ENCODE measurements around the gene IMPACT.

The IMPACT gene

DNA sequence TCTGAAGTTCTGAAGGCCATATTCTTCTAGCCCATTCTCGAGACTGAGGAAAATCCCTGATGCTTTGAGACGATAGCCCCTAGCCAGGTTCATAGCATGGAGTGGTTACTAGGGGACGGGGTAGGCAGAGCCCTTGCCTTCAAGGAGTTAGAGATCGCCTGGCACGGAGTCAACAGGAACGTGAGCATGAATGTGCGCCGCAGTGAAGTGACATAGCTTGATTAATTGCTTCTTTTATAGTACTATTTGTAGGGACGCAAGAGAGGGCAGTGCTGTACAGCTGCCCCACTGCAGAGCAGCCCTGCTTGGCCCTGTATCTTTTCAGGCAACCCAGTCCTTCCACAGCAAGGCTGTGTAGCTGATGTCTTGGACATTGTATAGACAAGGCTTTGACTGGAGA is 60.2 kb downstream of the IMPACT start:
- 50% methylated on average over 9 of the region's 9 CpGs for WGBS (ENCODE audit: insufficient coverage)
- no peaks in the 10 kb centered on the region for H3K36me3 ChIP-seq (ENCODE audit: control insufficient read depth in 4 of 4, insufficient read depth in 4 of 4, low read length in 3 of 4)
- peak in 2 of 3 donors; percentile 11 to 13 for DNase-seq
- no peaks in the 10 kb centered on the region for H3K9me3 ChIP-seq (ENCODE audit: control extremely low read depth in 1 of 5, control insufficient read depth in 4 of 5, insufficient read depth in 2 of 5, low read depth in 1 of 5, low read length in 4 of 5)
- ChIA-PET POLR2A (no interaction called here), CTCF (interaction anchor here (0.8 to 8.4 kb wide), 11 partner anchors 9 to 1341 kb away, joined by 3 to 80 read pairs (median 5); no protein-coding TSS in a partner anchor)
- H3K4me3 ChIP-seq (ENCODE audit: control insufficient read depth in 1 of 7, extremely low read depth in 1 of 7, insufficient read depth in 4 of 7, low read depth in 2 of 7, low read length in 6 of 7) = no peak overlapping the region
- H3K4me1 ChIP-seq (ENCODE audit: control extremely low read depth in 1 of 4, control insufficient read depth in 4 of 4, insufficient read depth in 4 of 4, low read length in 3 of 4) = peaks cover 0 to 11% (median 8%) of the 10 kb centered on the region in 4 experiments
- no peak overlapping the region for H3K27ac ChIP-seq (ENCODE audit: insufficient read depth in 1 of 2, low read depth in 1 of 2, low read length in 2 of 2, poor library complexity in 1 of 2, severe bottlenecking in 2 of 2)
- H3K27me3 ChIP-seq (replicated peaks in 2 of 5; ENCODE audit: control insufficient read depth in 4 of 5, insufficient read depth in 5 of 5, low read length in 4 of 5) = no peaks in the 10 kb centered on the region

DNA sequence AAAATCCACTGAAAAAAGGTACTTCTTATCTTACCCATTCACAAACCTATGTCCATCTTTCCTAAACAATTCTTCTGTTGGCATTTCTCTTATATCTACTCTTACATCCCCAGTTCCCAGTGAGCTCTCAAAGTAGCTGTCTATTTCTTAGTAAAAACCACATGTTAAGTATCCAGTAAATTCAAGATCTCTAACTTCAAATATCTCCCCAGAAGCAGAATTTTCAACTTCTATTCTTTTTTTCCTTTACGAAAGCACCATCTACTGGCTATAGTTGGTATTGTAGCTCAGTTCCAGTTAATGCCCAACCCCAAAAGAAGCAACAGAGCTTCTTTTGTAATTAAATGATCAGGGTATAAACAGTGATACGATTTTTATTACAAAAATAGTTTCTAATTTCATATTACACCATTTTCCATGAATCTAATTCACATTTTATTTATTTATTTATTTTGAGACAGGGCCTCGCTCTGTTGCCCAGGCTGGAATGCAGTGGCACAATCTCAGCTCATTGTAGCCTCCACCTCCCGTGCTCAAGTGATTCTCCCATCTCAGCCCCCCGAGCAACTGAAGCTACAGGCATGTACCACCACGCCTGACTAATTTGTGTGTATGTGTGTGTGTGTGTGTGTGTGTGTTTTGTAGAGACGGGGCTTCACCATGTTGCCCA is 62.5 kb downstream of the IMPACT start:
- no peaks in the 10 kb centered on the region for H3K36me3 ChIP-seq (ENCODE audit: control insufficient read depth in 4 of 4, insufficient read depth in 4 of 4, low read length in 3 of 4)
- no peak overlapping the region for H3K27ac ChIP-seq (ENCODE audit: insufficient read depth in 1 of 2, low read depth in 1 of 2, low read length in 2 of 2, poor library complexity in 1 of 2, severe bottlenecking in 2 of 2)
- ChIA-PET POLR2A (interaction anchor here (0.7 kb wide), 1 partner anchor 42 kb away, joined by 3 read pairs; no protein-coding TSS in a partner anchor), CTCF (interaction anchor here (0.7 to 8.4 kb wide), 38 partner anchors 9 to 845 kb away, joined by 3 to 80 read pairs (median 4); no protein-coding TSS in a partner anchor)
- no peaks in the 10 kb centered on the region for H3K9me3 ChIP-seq (ENCODE audit: control extremely low read depth in 1 of 5, control insufficient read depth in 4 of 5, insufficient read depth in 2 of 5, low read depth in 1 of 5, low read length in 4 of 5)
- H3K27me3 ChIP-seq (replicated peaks in 2 of 5; ENCODE audit: control insufficient read depth in 4 of 5, insufficient read depth in 5 of 5, low read length in 4 of 5) = no peaks in the 10 kb centered on the region
- WGBS (ENCODE audit: insufficient coverage) = no CpG with 5 or more reads among the region's 7 CpGs
- no peak overlapping the region for H3K4me3 ChIP-seq (ENCODE audit: control insufficient read depth in 1 of 7, extremely low read depth in 1 of 7, insufficient read depth in 4 of 7, low read depth in 2 of 7, low read length in 6 of 7)
- peaks cover 0 to 14% (median 12%) of the 10 kb centered on the region in 4 experiments for H3K4me1 ChIP-seq (ENCODE audit: control extremely low read depth in 1 of 4, control insufficient read depth in 4 of 4, insufficient read depth in 4 of 4, low read length in 3 of 4)
- DNase-seq = peak; percentile 57 to 76 (median 71)

DNA sequence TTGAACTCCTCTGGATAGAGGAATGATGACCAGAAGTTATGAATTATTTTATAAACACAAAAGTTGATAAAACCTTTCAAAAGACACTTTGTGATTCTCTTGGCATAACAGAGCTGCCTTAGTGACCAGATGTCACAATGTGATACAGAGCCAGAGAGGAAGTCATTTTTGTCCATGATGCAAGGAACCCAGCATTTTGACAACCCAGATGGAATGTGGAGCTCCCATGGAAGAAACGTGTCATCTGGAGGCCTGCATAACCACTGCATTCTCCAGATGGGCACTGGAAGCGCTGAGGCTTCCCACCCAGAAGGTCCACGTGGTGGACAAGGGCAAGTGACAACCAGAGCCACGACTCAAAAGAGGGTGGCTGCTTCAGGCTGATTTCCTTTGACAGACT is 64.1 kb downstream of the IMPACT start:
- Histone ChIP-seq H3K27ac (ENCODE audit: insufficient read depth in 1 of 2, low read depth in 1 of 2, low read length in 2 of 2, poor library complexity in 1 of 2, severe bottlenecking in 2 of 2) (no peak overlapping the region), H3K36me3 (ENCODE audit: control insufficient read depth in 4 of 4, insufficient read depth in 4 of 4, low read length in 3 of 4) (peaks cover 0 to 3% (median 0%) of the 10 kb centered on the region in 4 experiments), H3K4me1 (ENCODE audit: control extremely low read depth in 1 of 4, control insufficient read depth in 4 of 4, insufficient read depth in 4 of 4, low read length in 3 of 4) (peaks cover 0 to 14% (median 12%) of the 10 kb centered on the region in 4 experiments), H3K27me3 (replicated peaks in 2 of 5; ENCODE audit: control insufficient read depth in 4 of 5, insufficient read depth in 5 of 5, low read length in 4 of 5) (no peaks in the 10 kb centered on the region), H3K4me3 (ENCODE audit: control insufficient read depth in 1 of 7, extremely low read depth in 1 of 7, insufficient read depth in 4 of 7, low read depth in 2 of 7, low read length in 6 of 7) (no peak overlapping the region), H3K9me3 (ENCODE audit: control extremely low read depth in 1 of 5, control insufficient read depth in 4 of 5, insufficient read depth in 2 of 5, low read depth in 1 of 5, low read length in 4 of 5) (no peaks in the 10 kb centered on the region)
- WGBS (ENCODE audit: insufficient coverage) = 76% methylated on average over 3 of the region's 4 CpGs
- peak in 2 of 3 donors; percentile 59 to 76 for DNase-seq
- CTCF ChIA-PET = interaction anchor here (0.8 to 8.4 kb wide), 6 partner anchors 15 to 313 kb away, joined by 3 to 80 read pairs (median 4); no protein-coding TSS in a partner anchor
- POLR2A ChIA-PET = interaction anchor here (0.6 kb wide), 1 partner anchor 79 kb away, joined by 3 read pairs; no protein-coding TSS in a partner anchor

DNA sequence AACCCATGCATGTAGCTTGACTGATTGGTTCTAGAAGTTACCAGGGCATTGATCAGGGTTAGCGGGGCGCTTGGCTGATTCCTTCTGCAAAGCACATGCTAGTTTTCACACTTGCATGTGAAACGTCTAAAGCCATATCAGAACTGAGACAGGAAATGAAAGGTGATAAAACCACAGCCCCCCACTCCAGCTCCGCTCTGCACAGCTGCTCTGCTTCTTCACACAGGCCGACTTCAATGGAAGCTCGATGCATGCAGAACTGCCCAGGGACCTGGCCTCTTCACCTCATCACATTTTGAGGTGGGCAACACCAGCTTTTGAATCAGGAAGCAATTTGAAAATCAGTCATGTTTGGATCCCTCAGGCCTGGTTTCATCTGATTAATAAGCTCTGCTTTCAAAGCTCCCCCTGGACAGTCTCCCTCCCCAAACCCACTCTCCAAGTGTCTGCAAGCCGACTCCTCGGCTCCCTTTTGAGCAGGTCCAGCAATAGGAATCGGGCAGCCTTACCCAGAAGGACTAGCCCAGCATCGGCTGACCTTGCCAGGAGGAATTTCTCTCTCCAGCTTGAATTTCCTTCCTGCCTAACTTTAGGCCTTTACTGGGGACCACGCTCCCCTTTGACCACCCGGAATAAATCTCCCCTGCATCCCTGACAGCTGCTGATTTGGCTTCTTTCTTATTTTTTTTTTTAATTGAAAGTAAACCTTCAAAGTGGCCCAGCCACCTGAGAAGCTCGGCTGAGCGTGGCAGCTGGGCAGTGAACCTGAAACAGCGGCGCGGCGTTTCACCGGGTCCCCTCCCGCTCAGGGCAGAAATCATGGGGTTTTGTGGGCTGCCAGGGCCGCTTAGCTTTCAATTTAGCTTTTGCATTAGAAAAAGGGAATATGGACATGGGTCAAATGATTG is 65.7 kb downstream of the IMPACT start:
- WGBS (ENCODE audit: insufficient coverage) = 87% methylated on average over 19 of the region's 21 CpGs
- Histone ChIP-seq H3K9me3 (ENCODE audit: control extremely low read depth in 1 of 5, control insufficient read depth in 4 of 5, insufficient read depth in 2 of 5, low read depth in 1 of 5, low read length in 4 of 5) (no peaks in the 10 kb centered on the region), H3K36me3 (ENCODE audit: control insufficient read depth in 4 of 4, insufficient read depth in 4 of 4, low read length in 3 of 4) (peaks cover 0 to 3% (median 0%) of the 10 kb centered on the region in 4 experiments), H3K27me3 (replicated peaks in 2 of 5; ENCODE audit: control insufficient read depth in 4 of 5, insufficient read depth in 5 of 5, low read length in 4 of 5) (no peaks in the 10 kb centered on the region), H3K27ac (ENCODE audit: insufficient read depth in 1 of 2, low read depth in 1 of 2, low read length in 2 of 2, poor library complexity in 1 of 2, severe bottlenecking in 2 of 2) (no peak overlapping the region), H3K4me1 (ENCODE audit: control extremely low read depth in 1 of 4, control insufficient read depth in 4 of 4, insufficient read depth in 4 of 4, low read length in 3 of 4) (peaks cover 0 to 14% (median 12%) of the 10 kb centered on the region in 4 experiments), H3K4me3 (ENCODE audit: control insufficient read depth in 1 of 7, extremely low read depth in 1 of 7, insufficient read depth in 4 of 7, low read depth in 2 of 7, low read length in 6 of 7) (no peak overlapping the region)
- ChIA-PET CTCF (interaction anchor here (0.5 to 1.5 kb wide), 7 partner anchors 12 to 811 kb away, joined by 3 to 5 read pairs (median 4); no protein-coding TSS in a partner anchor), POLR2A (no interaction called here)
- peak in 1 of 3 donors; percentile 16 for DNase-seq

DNA sequence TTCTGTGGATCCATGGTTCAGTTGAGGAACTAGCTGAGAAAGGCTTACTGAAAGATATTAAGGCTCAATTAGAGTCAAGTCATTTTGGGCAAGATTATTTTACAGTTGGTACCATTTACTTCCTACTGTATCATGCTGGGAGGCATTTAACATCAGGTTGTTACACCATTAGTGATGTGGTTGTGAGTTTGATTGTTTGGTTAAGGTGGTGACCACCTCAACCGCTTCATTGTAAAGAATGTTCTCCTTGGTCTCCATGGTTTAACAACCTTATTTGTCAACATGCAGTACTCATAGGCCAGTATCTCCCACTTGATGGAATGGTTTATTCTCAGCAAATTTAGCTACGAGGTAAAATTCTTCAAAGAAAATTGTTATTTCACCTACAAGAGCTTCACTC is 68.1 kb downstream of the IMPACT start:
- ChIA-PET CTCF (interaction anchor here (0.7 to 2.0 kb wide), 6 partner anchors 9 to 133 kb away, joined by 3 to 4 read pairs (median 4); no protein-coding TSS in a partner anchor), POLR2A (no interaction called here)
- DNase-seq = no peak
- Histone ChIP-seq H3K9me3 (ENCODE audit: control extremely low read depth in 1 of 5, control insufficient read depth in 4 of 5, insufficient read depth in 2 of 5, low read depth in 1 of 5, low read length in 4 of 5) (no peaks in the 10 kb centered on the region), H3K27ac (ENCODE audit: insufficient read depth in 1 of 2, low read depth in 1 of 2, low read length in 2 of 2, poor library complexity in 1 of 2, severe bottlenecking in 2 of 2) (no peak overlapping the region), H3K4me1 (ENCODE audit: control extremely low read depth in 1 of 4, control insufficient read depth in 4 of 4, insufficient read depth in 4 of 4, low read length in 3 of 4) (peaks cover 0 to 6% (median 2%) of the 10 kb centered on the region in 4 experiments), H3K4me3 (ENCODE audit: control insufficient read depth in 1 of 7, extremely low read depth in 1 of 7, insufficient read depth in 4 of 7, low read depth in 2 of 7, low read length in 6 of 7) (no peak overlapping the region), H3K36me3 (ENCODE audit: control insufficient read depth in 4 of 4, insufficient read depth in 4 of 4, low read length in 3 of 4) (peaks cover 0 to 3% (median 0%) of the 10 kb centered on the region in 4 experiments), H3K27me3 (replicated peaks in 2 of 5; ENCODE audit: control insufficient read depth in 4 of 5, insufficient read depth in 5 of 5, low read length in 4 of 5) (no peaks in the 10 kb centered on the region)
- WGBS (ENCODE audit: insufficient coverage) = no CpG with 5 or more reads among the region's 2 CpGs

DNA sequence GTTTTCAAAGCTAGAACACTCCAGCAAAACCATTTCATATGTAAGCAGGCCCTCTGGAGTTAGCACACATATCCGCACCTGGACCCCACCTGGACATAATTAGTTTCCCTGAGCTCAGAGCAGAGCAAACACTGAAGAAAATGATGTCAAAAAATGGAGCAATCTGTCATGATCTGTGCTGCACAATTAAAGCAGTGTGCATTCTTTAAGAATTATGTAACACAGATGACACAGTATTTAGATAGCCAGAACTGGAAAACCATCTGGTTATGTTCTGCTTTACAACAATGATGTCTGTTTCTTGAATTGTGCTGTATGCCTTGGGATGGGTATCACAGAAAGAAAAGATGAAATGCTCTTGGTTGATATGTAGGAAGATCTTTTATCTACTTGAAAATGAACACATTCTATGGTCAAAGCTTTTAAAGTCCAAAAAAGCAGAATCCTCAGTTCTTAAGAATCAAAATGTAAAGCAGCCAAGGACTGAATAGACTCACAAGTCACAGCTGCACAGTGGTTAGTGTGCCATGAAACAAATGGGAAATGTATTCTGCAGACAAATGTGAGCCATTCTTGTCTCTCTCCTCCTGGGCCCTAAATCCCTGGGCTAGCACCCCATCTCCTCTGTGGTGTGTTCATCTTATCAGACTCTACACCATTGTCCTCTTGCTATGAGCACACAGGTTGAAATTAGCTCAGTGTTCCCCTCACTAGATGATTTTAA is 70.7 kb downstream of the IMPACT start:
- CTCF ChIA-PET = interaction anchor here (1.1 to 1.5 kb wide), 2 partner anchors 8 to 46 kb away, joined by 3 to 4 read pairs; no protein-coding TSS in a partner anchor
- Histone ChIP-seq H3K27ac (ENCODE audit: insufficient read depth in 1 of 2, low read depth in 1 of 2, low read length in 2 of 2, poor library complexity in 1 of 2, severe bottlenecking in 2 of 2) (no peak overlapping the region), H3K36me3 (ENCODE audit: control insufficient read depth in 4 of 4, insufficient read depth in 4 of 4, low read length in 3 of 4) (peaks cover 0 to 3% (median 0%) of the 10 kb centered on the region in 4 experiments), H3K9me3 (ENCODE audit: control extremely low read depth in 1 of 5, control insufficient read depth in 4 of 5, insufficient read depth in 2 of 5, low read depth in 1 of 5, low read length in 4 of 5) (no peaks in the 10 kb centered on the region), H3K27me3 (replicated peaks in 2 of 5; ENCODE audit: control insufficient read depth in 4 of 5, insufficient read depth in 5 of 5, low read length in 4 of 5) (no peaks in the 10 kb centered on the region), H3K4me3 (ENCODE audit: control insufficient read depth in 1 of 7, extremely low read depth in 1 of 7, insufficient read depth in 4 of 7, low read depth in 2 of 7, low read length in 6 of 7) (no peak overlapping the region), H3K4me1 (ENCODE audit: control extremely low read depth in 1 of 4, control insufficient read depth in 4 of 4, insufficient read depth in 4 of 4, low read length in 3 of 4) (peaks cover 0 to 2% (median 0%) of the 10 kb centered on the region in 4 experiments)
- no peak for DNase-seq
- POLR2A ChIA-PET = no interaction called here
- WGBS (ENCODE audit: insufficient coverage) = no CpG with 5 or more reads among the region's 1 CpG

Measured in common myeloid progenitor, CD34-positive (primary cell).